ENCODE results near the gene PTPN3. TPM values are rescaled to one million over a fixed set of nuclear protein-coding genes. Genes with fewer than 3 reads are reported as not detected.
A peak's percentile ranks its signal among the peaks of the same experiment; 100 is the strongest.

Gene PTPN3
- total RNA-seq, 1 donor from 2014 or later = 46.7 TPM

DNA sequence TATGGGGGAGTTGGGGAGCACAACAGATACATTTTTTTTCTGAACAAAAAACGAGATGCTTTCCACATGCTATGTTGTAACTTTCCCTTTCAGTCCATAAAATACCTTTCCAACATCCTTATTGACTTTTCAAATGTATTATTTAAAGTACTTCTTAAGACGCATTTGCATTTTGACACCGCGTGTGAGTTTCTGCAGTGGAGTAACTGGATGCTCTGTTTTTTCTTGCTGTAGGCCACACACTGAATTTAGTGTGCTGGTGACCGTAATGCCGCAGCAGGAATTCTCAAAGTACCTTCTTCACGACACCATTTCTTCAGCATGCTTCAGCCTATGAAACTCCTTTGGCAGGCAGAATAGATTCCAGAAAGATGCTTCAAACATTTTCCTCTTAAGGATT is 163.0 kb downstream of the PTPN3 start:
- intact Hi-C loops (cut with DNase I) = no loop called here
- ATAC-seq = no peak
- DNase-seq (ENCODE audit: missing footprints) = no peak

DNA sequence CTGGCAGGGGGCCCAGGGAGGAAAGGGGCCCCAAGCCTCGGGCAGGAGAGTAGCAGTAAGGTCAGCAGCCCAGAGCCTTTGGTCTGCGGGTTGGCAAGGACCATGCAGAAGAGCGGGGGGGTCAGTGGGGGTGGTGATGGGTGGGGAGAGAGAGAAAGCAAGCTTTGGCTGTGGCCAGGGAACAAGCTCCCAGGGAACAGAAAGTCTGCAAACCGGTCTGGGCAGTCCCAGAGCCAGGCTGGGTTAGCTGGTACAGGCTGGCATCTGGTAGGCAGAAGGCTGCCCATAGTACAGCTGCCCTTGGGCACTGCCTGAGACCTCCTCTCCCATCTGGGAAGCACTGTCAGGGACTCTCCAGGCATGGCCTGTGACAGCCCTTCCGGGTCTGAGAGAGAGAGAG is 166.8 kb downstream of the PTPN3 start:
- intact Hi-C loops (cut with DNase I) = no loop called here
- DNase-seq (ENCODE audit: missing footprints) (no peak), ATAC-seq (peak; percentile 80)

DNA sequence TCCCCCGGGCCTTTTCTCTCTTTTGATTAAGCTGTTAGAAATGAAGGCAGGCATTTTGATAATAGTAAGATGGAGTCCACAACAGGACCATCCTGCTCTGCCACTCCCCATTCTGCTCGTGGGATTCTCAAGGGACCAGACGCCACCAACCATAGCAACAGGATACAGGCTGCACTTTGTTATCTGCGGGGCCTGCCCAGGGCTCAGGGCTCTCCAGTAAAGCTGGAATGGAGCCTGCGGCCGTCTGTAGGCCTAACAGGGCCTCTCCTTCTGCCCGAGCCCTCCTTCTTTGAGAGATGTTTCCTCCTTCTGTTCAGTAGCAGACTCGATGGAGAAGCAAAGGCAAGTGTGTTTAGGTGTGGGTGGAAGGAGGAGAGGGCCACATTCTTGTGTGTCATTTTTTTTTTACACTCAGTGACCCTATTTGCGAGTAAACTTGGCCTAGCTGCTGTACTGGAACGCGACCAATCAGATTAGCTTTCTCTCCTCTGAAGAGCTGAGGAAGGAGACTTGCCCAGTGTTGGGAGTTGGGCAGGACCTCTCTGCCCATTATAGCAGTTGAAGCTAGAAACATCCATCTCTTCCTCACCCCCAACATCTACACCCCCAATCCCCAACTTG is 168.4 kb downstream of the PTPN3 start:
- intact Hi-C loops (cut with DNase I) = no loop called here
- ATAC-seq = peak; percentile 70
- DNase-seq (ENCODE audit: missing footprints) = peak; percentile 76

DNA sequence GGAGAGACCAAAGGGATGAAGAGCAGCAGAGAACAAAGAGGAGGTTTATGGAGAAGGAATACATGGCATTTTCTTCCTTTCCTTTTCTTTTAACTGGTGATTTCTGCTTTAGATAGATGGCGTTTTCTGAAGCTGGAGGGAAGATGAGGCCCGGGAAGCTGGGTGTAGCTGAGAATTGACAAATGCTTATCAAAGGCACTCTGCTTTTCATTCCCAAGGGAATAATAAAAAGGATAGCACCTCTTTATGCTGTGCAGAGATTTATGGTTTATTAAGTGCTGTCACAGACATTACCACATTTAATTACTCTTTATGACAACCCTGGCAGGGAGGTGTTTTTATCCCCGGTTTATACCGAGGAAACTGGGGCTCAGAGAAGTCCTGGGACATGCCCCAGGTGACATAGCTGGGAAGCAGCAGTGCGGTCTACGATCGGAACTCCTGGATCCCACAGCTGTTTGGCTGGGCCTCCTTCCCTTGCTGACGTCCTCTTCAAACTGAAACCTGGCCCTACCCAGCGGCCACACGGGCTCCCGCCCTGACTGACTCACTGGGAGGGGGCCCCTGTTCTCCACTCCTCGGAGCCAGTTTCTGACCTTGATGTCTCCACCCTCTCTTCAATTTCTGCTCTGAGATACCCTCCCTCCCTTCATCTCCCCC is 169.0 kb downstream of the PTPN3 start:
- ATAC-seq (peak; percentile 58), DNase-seq (ENCODE audit: missing footprints) (no peak)
- intact Hi-C loops (cut with DNase I) = no loop called here

Small RNA genes within 50 kb of the gene (microRNA-seq; reads per million reads assigned to microRNA genes)
- gene MIR3927 = not detected

Other genes starting within 250 kb of the PTPN3 start
- 8.1 TPM for gene EPB41L4B, start 177.2 kb downstream of the PTPN3 start, total RNA-seq

Data from Right ventricle myocardium inferior (tissue), 1 donor.